Measurements from ENCODE around the gene FREY1.

DNA sequence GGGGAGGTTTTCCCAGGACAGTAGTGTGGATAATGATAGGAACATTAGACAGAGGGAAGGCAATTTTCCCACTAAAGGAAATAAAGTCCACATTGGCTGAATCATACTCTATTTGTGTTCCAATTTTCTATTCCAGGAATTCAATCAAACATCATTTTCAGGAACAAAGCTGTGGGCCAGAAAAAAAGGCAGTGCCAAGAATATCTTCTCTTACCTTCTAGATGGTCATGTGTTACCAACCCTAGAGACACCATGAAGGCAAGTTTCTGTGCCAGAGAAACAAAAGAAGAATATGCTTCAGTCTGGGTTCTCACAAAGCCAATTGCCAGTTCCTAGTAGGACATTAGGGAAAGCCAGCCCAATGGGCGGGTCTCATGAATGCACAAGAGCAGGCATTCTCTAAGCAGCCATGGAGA is 42.9 kb upstream of the FREY1 start:
- TF ChIP-seq TAF1 (IDR thresholded peaks at IDR 0.05; ENCODE audit: borderline replicate concordance, low read depth, low read length) (no peak), POLR2A (IDR thresholded peaks at IDR 0.05; ENCODE audit: low read depth, low read length) (no peak), POLR2AphosphoS5 (IDR thresholded peaks at IDR 0.05; ENCODE audit: low read depth, low read length) (no peak)

All from GM12892 (cell line).